Measurements from ENCODE around the gene FZR1.
"Not testable (repeated sequence)": the region's sequence is repeated elsewhere in the genome, so short reads cannot be mapped to it uniquely, and the experiment has no call there.

FZR1 gene

GRCh38 chr19:3497757-3498520, 8.2 kb upstream of the FZR1 start:
- no peak for DNase-seq

- DNase-seq = no peak
These were observed 6.2 kb upstream of the FZR1 start for GRCh38 chr19:3499738-3500428.

- peak; percentile 98 for DNase-seq
These were observed 5.5 kb upstream of the FZR1 start, which contains the start of gene DOHH for GRCh38 chr19:3500429-3501101. Gene DOHH (minus strand): TSS chr19:3500674. CDS start chr19:3496814, 3,860 bp downstream.

- DNase-seq = no peak
These were observed 4.3 kb upstream of the FZR1 start for GRCh38 chr19:3501780-3502179.

- DNase-seq = no peak
These were observed 3.0 kb upstream of the FZR1 start for GRCh38 chr19:3503036-3503572.

GRCh38 chr19:3504735-3505134, 1.4 kb upstream of the FZR1 start:
- DNase-seq = no peak

- DNase-seq = peak; percentile 75
These were observed 551 bp downstream of the FZR1 start for GRCh38 chr19:3506384-3507340.

GRCh38 chr19:3507371-3508120, 1.4 kb downstream of the FZR1 start:
- peak; percentile 81 for DNase-seq

- DNase-seq = not testable (repeated sequence)
These were observed 2.1 kb downstream of the FZR1 start for GRCh38 chr19:3508121-3508661.

GRCh38 chr19:3508771-3509535, 2.8 kb downstream of the FZR1 start:
- DNase-seq = no peak

- peak; percentile 70 for DNase-seq
These were observed 3.5 kb downstream of the FZR1 start for GRCh38 chr19:3509566-3509989.

GRCh38 chr19:3510727-3511126, 4.6 kb downstream of the FZR1 start:
- DNase-seq = no peak

GRCh38 chr19:3511506-3512251, 5.6 kb downstream of the FZR1 start:
- DNase-seq = no peak

GRCh38 chr19:3512562-3513228, 6.6 kb downstream of the FZR1 start:
- no peak for DNase-seq

GRCh38 chr19:3513229-3514140, 7.4 kb downstream of the FZR1 start:
- no peak for DNase-seq

GRCh38 chr19:3514930-3515329, 8.8 kb downstream of the FZR1 start:
- DNase-seq = no peak

- no peak for DNase-seq
These were observed 9.8 kb downstream of the FZR1 start for GRCh38 chr19:3515891-3516422.

All from activated effector memory CD4-positive, alpha-beta T cell treated with anti-CD3 and anti-CD28 coated beads, Interleukin-2, amount 50 U/mL, for 16 hours (primary cell).